Cardiac fibroblast (primary cell): ENCODE results near the gene EFR3B.
A peak's percentile ranks its signal among the peaks of the same experiment; 100 is the strongest.
"Not testable (repeated sequence)": the region's sequence is repeated elsewhere in the genome, so short reads cannot be mapped to it uniquely, and the experiment has no call there.

Experiments
- DNase-seq, 2 donors: peaks; one replicate each; pipeline versions ENCODE4 v3.0.0 to v3.0.0-alpha.2; 2010; ENCODE audit warnings: low read depth in 2 of 2
- H3K4me3 ChIP-seq, 2 donors: replicated peaks in 1 of 2; 1 replicate in 1 of 2; 2 replicates in 1 of 2; pipeline ENCODE4 v1.5.1; 2011; ENCODE audit warnings: low read depth in 2 of 2, low read length in 2 of 2, mild to moderate bottlenecking in 2 of 2, moderate library complexity in 1 of 2
- TF ChIP-seq, protein P1 (sequence below): IDR thresholded peaks from one replicate; pipeline ENCODE4 v1.5.1; 2011; ENCODE audit warnings: low read depth, mild to moderate bottlenecking, low read length, inconsistent platforms

Gene EFR3B, protein sequence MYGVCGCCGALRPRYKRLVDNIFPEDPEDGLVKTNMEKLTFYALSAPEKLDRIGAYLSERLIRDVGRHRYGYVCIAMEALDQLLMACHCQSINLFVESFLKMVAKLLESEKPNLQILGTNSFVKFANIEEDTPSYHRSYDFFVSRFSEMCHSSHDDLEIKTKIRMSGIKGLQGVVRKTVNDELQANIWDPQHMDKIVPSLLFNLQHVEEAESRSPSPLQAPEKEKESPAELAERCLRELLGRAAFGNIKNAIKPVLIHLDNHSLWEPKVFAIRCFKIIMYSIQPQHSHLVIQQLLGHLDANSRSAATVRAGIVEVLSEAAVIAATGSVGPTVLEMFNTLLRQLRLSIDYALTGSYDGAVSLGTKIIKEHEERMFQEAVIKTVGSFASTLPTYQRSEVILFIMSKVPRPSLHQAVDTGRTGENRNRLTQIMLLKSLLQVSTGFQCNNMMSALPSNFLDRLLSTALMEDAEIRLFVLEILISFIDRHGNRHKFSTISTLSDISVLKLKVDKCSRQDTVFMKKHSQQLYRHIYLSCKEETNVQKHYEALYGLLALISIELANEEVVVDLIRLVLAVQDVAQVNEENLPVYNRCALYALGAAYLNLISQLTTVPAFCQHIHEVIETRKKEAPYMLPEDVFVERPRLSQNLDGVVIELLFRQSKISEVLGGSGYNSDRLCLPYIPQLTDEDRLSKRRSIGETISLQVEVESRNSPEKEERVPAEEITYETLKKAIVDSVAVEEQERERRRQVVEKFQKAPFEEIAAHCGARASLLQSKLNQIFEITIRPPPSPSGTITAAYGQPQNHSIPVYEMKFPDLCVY

GRCh38 chr2:25041928-25042320 is at the start of gene EFR3B:
Gene EFR3B (plus strand): TSS chr2:25042076. CDS start chr2:25042313, 237 bp downstream.
- TF ChIP-seq, protein P1, sequence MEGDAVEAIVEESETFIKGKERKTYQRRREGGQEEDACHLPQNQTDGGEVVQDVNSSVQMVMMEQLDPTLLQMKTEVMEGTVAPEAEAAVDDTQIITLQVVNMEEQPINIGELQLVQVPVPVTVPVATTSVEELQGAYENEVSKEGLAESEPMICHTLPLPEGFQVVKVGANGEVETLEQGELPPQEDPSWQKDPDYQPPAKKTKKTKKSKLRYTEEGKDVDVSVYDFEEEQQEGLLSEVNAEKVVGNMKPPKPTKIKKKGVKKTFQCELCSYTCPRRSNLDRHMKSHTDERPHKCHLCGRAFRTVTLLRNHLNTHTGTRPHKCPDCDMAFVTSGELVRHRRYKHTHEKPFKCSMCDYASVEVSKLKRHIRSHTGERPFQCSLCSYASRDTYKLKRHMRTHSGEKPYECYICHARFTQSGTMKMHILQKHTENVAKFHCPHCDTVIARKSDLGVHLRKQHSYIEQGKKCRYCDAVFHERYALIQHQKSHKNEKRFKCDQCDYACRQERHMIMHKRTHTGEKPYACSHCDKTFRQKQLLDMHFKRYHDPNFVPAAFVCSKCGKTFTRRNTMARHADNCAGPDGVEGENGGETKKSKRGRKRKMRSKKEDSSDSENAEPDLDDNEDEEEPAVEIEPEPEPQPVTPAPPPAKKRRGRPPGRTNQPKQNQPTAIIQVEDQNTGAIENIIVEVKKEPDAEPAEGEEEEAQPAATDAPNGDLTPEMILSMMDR, result no peak
- DNase-seq, result peak; percentile 90 to 95
- H3K4me3 ChIP-seq, result peak within 1 kb of the TSS; percentile 58 to 59

DNA sequence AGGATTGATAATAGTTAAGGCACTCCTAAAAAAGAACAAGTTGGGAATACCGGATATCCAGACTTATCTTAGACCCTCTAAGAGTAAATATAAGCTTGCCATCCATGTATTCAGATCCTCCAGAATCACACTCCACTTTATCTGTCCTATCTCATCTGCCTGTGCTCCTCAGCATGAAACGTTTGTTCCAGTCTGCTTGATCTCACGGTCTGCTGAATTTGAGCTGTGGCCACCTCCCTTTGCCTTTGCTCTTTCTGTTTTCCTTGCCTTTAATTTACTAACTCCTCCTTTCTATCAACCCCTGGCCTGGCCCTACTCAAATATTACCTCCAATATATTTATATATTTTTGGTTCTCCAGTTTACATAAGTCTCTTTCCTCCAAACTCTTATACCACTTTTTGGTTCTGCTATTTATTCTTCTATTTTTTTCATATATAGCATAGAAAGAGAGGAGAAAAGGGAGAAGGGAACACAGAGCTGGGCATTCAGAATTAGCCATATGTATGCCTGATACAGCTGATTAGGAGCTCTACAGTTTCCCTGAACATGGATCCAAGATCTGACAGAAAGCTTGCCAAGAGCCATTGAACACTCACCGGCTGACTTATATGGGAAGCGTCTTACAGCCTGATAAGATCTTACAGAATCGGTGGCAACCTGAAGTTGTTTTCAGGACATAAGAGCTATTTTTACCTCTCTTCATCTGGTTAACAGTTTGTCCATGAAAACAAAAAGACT is 48.3 kb upstream of the EFR3B start:
- no peak for DNase-seq
- TF ChIP-seq, protein P1, result no peak
- no peak overlapping the region for H3K4me3 ChIP-seq

GRCh38 chr2:24994146-24994724 is 47.6 kb upstream of the EFR3B start:
- no peak for DNase-seq
- no peak overlapping the region for H3K4me3 ChIP-seq
- TF ChIP-seq, protein P1, result no peak

GRCh38 chr2:24999097-24999496 is 42.8 kb upstream of the EFR3B start:
- not testable (repeated sequence) for DNase-seq, H3K4me3 ChIP-seq

DNA sequence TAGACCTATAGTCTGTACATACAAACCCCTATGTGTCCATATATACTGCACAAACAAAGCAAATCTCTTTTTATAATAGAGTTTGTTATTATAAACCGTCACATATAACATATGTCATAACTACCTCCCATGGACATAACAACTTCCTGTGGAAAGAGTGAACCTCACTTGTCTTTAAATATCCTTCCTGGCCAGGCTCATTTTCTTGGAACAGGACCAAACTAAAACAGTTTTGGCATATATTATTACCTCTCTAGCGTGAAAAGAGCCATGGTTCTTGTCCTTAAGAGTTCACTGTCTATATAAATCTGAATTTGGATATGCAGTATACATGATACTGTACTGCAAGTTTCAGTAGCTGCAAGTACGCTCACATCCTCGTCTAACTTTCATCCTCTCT is 41.8 kb upstream of the EFR3B start:
- H3K4me3 ChIP-seq, result no peak overlapping the region
- peak; percentile 15 to 29 for DNase-seq
- TF ChIP-seq, protein P1, result no peak

GRCh38 chr2:25000503-25001324 is 41.2 kb upstream of the EFR3B start:
- DNase-seq, result peak; percentile 20 to 30

More at GRCh38 chr2:25000503-25001324, 41.2 kb upstream of the EFR3B start:
- no peak overlapping the region for H3K4me3 ChIP-seq
- TF ChIP-seq, protein P1, result no peak
